ENCODE results near the gene PILRB.
"Not testable (repeated sequence)": the region's sequence is repeated elsewhere in the genome, so short reads cannot be mapped to it uniquely, and the experiment has no call there.

PILRB gene

DNA sequence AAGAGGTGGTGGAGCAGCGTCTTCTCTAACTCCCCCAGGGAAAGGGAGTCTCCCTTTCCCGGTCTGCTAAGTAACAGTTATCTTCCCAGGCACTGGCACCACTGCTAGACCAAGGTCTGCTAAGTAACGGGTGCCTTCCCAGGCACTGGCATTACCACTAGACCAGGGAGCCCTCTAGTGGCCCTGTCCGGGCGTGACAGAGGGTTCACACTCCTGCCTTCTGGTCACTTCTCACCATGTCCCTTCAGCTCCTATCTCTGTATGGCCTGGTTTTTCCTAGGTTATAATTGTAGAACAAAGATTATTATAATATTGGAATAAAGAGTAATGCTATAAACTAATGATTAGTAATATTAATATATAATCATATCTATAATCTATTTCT, 12.6 kb upstream of the PILRB start:
- H3K9ac ChIP-seq (ENCODE audit: low read length); H3K4me1 ChIP-seq (ENCODE audit: control insufficient read depth, insufficient read depth, low read length); H3K4me3 ChIP-seq (ENCODE audit: low read length); H3K27ac ChIP-seq (ENCODE audit: low read depth, low read length); H3K27me3 ChIP-seq (ENCODE audit: control insufficient read depth, insufficient read depth, low read length): not testable (repeated sequence)
- H3K36me3 ChIP-seq (ENCODE audit: control insufficient read depth, insufficient read depth, low read length), result peaks cover 21% of the 10 kb centered on the region

DNA sequence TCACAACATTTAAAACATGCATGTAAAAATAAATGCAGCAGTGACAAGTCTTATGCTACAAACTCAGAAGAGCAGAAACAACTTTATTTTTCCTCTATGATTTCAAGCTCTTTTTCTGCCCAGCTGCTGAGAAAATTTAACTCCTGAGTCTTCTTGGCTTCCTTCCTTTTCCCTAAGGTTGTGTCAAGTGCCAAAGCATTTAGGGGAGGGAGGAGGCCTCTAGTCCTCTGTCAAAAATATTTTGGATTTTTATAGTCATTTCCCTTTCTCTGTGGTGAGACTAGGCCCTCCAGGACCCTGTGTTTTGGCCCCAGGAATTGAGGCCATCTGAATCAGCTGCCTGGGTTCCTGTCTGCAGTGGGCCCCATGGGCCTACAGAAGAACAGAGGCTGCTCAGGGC, 11.0 kb upstream of the PILRB start:
- peaks cover 29% of the 10 kb centered on the region for H3K36me3 ChIP-seq (ENCODE audit: control insufficient read depth, insufficient read depth, low read length)
- no peak overlapping the region for H3K9ac ChIP-seq (ENCODE audit: low read length)

DNA sequence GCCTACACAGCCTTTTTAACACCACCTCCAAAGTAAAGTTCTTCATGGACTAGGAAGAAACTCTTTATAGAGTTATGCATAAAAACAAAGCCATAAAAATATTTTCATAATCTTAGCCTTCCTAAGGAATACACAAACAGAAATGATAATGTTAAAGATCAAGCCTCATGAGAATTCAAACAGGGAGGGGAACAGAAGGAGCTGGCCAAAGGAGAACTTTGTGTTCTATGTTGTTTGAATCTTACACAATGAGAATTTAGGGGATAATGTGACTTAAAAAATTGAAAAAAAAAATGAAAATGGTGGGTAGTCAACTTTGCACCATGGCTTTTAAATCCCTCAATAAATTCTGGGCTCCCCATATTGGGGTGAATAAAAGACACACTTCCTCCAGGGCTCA, 9.1 kb upstream of the PILRB start:
- Histone ChIP-seq H3K9ac (ENCODE audit: low read length) (no peak overlapping the region), H3K27ac (ENCODE audit: low read depth, low read length) (no peak overlapping the region), H3K27me3 (ENCODE audit: control insufficient read depth, insufficient read depth, low read length) (no peaks in the 10 kb centered on the region), H3K36me3 (ENCODE audit: control insufficient read depth, insufficient read depth, low read length) (peaks cover 37% of the 10 kb centered on the region), H3K4me3 (ENCODE audit: low read length) (no peak overlapping the region), H3K4me1 (ENCODE audit: control insufficient read depth, insufficient read depth, low read length) (peaks cover 3% of the 10 kb centered on the region)

More for the DNA sequence above, 11.0 kb upstream of the PILRB start:
- H3K4me3 ChIP-seq (ENCODE audit: low read length), result no peak overlapping the region
- H3K27ac ChIP-seq (ENCODE audit: low read depth, low read length), result no peak overlapping the region
- no peaks in the 10 kb centered on the region for H3K27me3 ChIP-seq (ENCODE audit: control insufficient read depth, insufficient read depth, low read length)
- peaks cover 3% of the 10 kb centered on the region for H3K4me1 ChIP-seq (ENCODE audit: control insufficient read depth, insufficient read depth, low read length)

DNA sequence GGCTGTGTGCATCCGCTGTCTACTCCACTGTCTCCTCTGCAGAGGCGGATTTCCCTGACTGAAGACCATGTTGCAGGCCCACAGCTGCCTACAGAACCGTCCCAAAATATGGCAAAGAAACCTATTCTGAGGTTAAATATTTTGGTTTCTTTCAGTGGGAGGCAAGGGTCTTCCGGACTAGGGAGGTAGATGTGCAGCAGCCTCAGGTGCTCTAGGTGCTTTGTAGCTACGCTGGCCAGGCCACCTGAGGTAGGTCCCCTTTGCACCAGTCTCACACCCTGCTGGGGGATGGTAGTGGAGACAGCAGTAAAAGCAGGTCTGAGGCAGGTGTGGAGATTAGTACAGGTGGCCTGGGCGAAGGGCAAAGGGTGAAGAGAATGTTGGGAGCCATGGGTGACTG, 8.2 kb upstream of the PILRB start:
- Histone ChIP-seq H3K9ac (ENCODE audit: low read length) (no peak overlapping the region), H3K27me3 (ENCODE audit: control insufficient read depth, insufficient read depth, low read length) (no peaks in the 10 kb centered on the region), H3K4me3 (ENCODE audit: low read length) (no peak overlapping the region), H3K27ac (ENCODE audit: low read depth, low read length) (no peak overlapping the region), H3K4me1 (ENCODE audit: control insufficient read depth, insufficient read depth, low read length) (peaks cover 1% of the 10 kb centered on the region), H3K36me3 (ENCODE audit: control insufficient read depth, insufficient read depth, low read length) (peaks cover 39% of the 10 kb centered on the region)

DNA sequence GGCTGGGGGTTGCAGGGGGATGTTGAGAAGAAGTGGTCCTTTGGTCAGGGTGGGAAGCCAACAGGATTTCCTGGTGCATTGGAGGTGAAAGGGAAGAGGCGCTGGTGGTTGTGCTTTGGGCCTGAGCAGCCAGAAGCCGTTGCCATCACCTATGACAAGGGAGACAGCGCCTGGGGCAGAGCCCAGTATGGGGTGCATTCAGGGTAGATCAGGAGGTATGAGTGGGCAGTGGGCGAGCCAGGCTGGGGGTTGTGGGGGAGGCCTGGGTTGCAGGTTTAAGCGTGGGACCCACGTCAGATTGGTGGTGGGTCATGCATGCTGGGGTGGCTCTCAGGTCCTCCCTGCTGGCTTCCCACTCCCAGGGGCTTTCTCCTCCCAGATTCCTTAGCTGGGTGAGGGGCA, 6.3 kb upstream of the PILRB start:
- Histone ChIP-seq H3K36me3 (ENCODE audit: control insufficient read depth, insufficient read depth, low read length) (peaks cover 46% of the 10 kb centered on the region), H3K9ac (ENCODE audit: low read length) (no peak overlapping the region), H3K4me3 (ENCODE audit: low read length) (no peak overlapping the region), H3K27ac (ENCODE audit: low read depth, low read length) (no peak overlapping the region), H3K4me1 (ENCODE audit: control insufficient read depth, insufficient read depth, low read length) (no peaks in the 10 kb centered on the region), H3K27me3 (ENCODE audit: control insufficient read depth, insufficient read depth, low read length) (no peaks in the 10 kb centered on the region)

DNA sequence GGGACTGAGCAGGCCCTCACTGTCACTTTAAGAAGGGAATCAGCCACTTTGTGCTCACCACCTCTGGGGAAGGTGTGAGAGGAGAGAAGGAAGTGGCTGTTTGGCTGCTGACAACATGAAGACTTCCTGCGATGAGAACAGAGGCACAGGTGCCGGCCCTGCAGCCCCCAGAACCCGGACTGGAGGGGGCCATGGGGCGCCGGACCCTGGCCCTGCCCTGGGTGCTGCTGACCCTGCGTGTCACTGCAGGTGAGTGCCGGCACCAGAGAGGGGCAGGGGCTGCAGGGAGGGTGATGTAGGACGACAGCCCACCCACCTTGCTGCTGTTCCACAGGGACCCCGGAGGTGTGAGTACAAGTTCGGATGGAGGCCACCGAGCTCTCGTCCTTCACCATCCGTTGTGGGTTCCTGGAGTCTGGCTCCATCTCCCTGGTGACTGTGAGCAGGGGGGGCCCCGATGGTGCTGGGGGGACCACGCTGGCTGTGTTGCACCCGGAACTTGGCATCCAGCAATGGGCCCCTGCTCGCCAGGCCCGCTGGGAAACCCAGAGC, 5.6 kb upstream of the PILRB start:
- not testable (repeated sequence) for H3K4me1 ChIP-seq (ENCODE audit: control insufficient read depth, insufficient read depth, low read length); H3K4me3 ChIP-seq (ENCODE audit: low read length); H3K27ac ChIP-seq (ENCODE audit: low read depth, low read length); H3K9ac ChIP-seq (ENCODE audit: low read length); H3K27me3 ChIP-seq (ENCODE audit: control insufficient read depth, insufficient read depth, low read length)
- peaks cover 47% of the 10 kb centered on the region for H3K36me3 ChIP-seq (ENCODE audit: control insufficient read depth, insufficient read depth, low read length)

DNA sequence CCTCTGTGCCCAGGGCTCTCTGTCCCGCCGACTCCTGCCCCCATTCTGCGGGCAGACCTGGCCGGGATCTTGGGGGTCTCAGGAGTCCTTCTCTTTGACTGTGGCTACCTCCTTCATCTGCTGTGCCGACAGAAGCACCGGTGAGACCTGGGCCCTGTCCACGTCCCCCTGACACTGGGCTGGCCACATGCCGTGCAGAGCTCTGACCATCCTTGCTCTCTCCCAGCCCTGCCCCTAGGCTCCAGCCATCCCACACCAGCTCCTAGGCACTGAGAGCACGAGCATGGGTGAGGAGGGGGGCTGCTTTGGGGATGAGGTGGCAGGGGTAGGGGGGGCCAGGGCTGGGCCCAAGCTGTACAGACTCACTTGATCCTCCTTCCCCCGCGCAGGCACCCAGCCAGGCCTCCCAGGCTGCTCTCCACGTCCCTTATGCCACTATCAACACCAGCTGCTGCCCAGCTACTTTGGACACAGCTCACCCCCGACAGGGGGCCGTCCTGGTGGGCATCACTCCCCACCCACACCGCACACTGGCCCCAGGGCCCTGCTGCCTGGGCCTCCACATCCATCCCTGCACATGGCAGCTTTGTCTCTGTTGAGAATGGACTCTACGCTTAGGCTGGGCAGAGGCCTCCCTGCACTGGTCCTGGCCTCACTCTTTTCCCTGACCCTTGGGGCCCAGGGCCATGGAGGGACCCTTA, 4.8 kb upstream of the PILRB start:
- H3K9ac ChIP-seq (ENCODE audit: low read length), result no peak overlapping the region
- no peaks in the 10 kb centered on the region for H3K4me1 ChIP-seq (ENCODE audit: control insufficient read depth, insufficient read depth, low read length)
- H3K27me3 ChIP-seq (ENCODE audit: control insufficient read depth, insufficient read depth, low read length), result no peaks in the 10 kb centered on the region
- H3K36me3 ChIP-seq (ENCODE audit: control insufficient read depth, insufficient read depth, low read length), result peaks cover 46% of the 10 kb centered on the region
- H3K27ac ChIP-seq (ENCODE audit: low read depth, low read length), result no peak overlapping the region
- H3K4me3 ChIP-seq (ENCODE audit: low read length), result no peak overlapping the region

DNA sequence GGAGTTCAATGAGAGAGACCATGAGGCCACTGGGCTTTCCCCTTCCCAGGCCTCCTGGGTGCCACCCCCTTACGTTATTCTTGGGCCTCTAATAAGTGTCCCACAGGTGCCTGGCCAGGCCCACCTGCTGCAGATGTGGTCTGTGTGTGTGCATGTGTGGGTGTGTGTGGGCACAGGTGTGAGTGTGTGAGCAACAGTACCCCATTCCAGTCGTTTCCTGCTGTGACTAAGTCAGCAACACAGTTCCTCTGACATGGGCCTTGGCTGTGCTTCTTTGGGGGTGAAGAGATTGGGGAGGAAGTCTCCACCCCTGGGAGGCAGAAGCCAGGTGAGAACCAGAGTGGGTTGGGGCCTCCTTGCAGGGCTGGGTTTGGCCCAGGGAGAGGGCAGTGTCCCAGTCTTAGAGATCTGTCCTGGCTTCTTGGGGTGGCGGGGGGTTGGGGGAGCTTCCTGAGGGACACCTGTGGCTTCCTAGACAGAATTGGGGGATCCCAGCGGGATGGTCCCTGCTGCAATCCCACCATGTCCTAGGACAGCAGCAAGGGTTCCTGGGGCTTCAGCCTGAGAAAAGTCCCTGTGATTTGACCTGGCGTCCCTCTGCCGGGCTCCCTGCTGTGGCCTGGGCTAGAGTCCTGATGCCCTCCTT, 4.1 kb upstream of the PILRB start:
- Histone ChIP-seq H3K9ac (ENCODE audit: low read length) (no peak overlapping the region), H3K27ac (ENCODE audit: low read depth, low read length) (no peak overlapping the region)

DNA sequence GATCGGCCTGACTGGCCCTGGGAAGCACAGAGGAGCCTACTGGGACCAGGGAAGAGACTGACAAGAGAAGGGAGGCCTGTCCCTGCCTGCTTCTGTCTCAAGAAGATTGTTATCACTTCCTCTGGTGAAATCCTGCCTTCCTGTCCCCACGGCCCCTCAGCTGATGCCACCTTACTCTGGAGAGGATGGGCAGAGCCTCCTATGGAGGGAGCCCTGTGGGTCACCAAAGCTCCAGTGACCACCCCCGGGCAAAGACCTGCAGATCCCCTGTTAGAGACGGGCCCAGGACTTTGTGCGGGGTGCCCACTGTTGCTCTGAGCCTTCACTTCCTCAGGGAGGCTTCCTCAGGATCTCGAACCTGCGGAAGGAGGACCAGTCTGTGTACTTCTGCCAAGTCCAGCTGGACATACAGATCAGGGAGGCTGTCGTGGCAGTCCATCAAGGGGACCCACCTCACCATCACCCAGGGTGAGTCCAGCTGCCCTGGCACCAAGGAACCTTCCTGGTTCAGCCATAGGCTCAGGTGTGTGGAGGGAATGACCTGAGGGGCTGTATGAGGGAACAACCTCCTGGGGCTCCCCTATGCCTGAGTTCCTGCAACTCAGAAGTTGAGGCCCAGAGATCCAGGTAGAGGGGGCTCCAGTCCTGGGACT, 1.4 kb upstream of the PILRB start:
- Histone ChIP-seq H3K9ac (ENCODE audit: low read length) (no peak overlapping the region), H3K27me3 (ENCODE audit: control insufficient read depth, insufficient read depth, low read length) (no peaks in the 10 kb centered on the region), H3K4me3 (ENCODE audit: low read length) (no peak overlapping the region), H3K4me1 (ENCODE audit: control insufficient read depth, insufficient read depth, low read length) (no peaks in the 10 kb centered on the region), H3K36me3 (ENCODE audit: control insufficient read depth, insufficient read depth, low read length) (peaks cover 46% of the 10 kb centered on the region), H3K27ac (ENCODE audit: low read depth, low read length) (no peak overlapping the region)

More for the DNA sequence above, 4.1 kb upstream of the PILRB start:
- Histone ChIP-seq H3K36me3 (ENCODE audit: control insufficient read depth, insufficient read depth, low read length) (peaks cover 46% of the 10 kb centered on the region), H3K27me3 (ENCODE audit: control insufficient read depth, insufficient read depth, low read length) (no peaks in the 10 kb centered on the region), H3K4me1 (ENCODE audit: control insufficient read depth, insufficient read depth, low read length) (no peaks in the 10 kb centered on the region), H3K4me3 (ENCODE audit: low read length) (no peak overlapping the region)

DNA sequence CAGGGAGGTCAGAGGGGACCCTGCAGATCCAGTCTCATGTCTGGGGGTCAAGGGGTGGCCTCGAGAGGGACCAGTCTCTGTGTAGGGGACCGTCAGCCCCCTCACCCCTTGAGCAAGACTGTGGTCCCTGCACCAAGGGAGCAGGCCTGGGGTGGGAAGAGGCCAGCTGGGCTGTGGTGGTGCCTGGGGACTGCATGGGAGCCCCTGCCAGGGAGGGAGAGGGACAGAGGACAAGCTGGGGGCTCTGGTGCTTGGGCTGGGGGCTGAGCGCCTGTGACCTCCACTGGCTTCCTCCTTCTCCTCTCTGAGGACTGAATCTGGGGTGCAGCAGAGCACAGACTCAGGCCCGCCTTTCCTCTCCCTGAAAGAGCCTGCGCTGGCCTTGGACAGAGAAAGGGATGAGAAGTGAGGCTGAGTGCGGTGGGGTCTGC, 771 bp upstream of the PILRB start:
- Histone ChIP-seq H3K9ac (ENCODE audit: low read length) (no peak overlapping the region), H3K36me3 (ENCODE audit: control insufficient read depth, insufficient read depth, low read length) (peaks cover 46% of the 10 kb centered on the region), H3K4me3 (ENCODE audit: low read length) (no peak overlapping the region), H3K27me3 (ENCODE audit: control insufficient read depth, insufficient read depth, low read length) (no peaks in the 10 kb centered on the region), H3K4me1 (ENCODE audit: control insufficient read depth, insufficient read depth, low read length) (no peaks in the 10 kb centered on the region), H3K27ac (ENCODE audit: low read depth, low read length) (no peak overlapping the region)

DNA sequence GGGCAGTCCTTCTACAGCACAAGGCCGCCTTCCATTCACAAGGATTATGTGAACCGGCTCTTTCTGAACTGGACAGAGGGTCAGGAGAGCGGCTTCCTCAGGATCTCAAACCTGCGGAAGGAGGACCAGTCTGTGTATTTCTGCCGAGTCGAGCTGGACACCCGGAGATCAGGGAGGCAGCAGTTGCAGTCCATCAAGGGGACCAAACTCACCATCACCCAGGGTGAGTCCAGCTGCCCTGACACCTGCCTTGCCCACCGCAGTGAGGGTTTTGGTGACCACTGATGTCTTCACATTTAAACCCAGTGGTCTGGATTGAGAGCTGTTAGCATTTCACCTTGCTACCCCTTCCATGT, 918 bp downstream of the PILRB start:
- H3K4me1 ChIP-seq (ENCODE audit: control insufficient read depth, insufficient read depth, low read length), result no peaks in the 10 kb centered on the region
- no peak overlapping the region for H3K27ac ChIP-seq (ENCODE audit: low read depth, low read length)
- H3K4me3 ChIP-seq (ENCODE audit: low read length), result no peak overlapping the region
- peaks cover 38% of the 10 kb centered on the region for H3K36me3 ChIP-seq (ENCODE audit: control insufficient read depth, insufficient read depth, low read length)
- H3K27me3 ChIP-seq (ENCODE audit: control insufficient read depth, insufficient read depth, low read length), result no peaks in the 10 kb centered on the region
- H3K9ac ChIP-seq (ENCODE audit: low read length), result no peak overlapping the region

DNA sequence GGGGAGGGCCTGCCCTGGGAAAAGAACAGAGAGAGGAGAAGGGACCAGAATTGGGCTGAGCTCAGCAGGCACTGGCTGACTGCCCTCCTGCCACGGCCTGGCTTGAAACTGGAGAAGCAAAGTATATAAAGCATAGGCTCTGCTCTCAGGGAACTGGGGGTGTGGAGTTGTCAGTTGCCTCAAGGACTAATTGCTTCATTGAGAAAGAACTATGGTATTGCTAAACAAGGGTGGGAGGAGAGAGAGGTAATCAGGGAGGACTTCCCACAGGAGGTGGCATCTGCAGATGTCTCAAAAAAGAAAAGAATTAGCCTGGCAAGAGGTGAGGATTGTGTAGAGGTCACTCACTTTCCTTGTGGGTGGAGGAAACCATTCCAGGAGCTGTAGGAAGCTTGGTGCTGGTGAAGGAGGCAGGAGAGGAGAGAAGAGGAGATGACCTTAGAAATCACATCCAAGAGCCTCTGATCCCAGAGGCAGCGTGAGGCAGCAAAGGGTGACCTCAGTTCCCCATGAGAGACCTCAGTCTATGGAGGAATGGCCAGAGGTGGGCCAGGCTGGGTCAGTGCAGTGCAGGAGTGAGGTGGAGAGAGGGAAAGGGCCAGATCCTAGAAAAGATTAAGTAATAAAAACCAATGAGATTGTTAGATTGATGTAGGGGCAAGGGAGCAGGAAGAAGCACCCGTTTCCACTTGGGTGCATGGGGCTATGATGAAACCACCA, 2.4 kb downstream of the PILRB start:
- H3K4me1 ChIP-seq (ENCODE audit: control insufficient read depth, insufficient read depth, low read length), result no peaks in the 10 kb centered on the region
- no peaks in the 10 kb centered on the region for H3K27me3 ChIP-seq (ENCODE audit: control insufficient read depth, insufficient read depth, low read length)
- no peak overlapping the region for H3K27ac ChIP-seq (ENCODE audit: low read depth, low read length)
- peaks cover 31% of the 10 kb centered on the region for H3K36me3 ChIP-seq (ENCODE audit: control insufficient read depth, insufficient read depth, low read length)
- no peak overlapping the region for H3K4me3 ChIP-seq (ENCODE audit: low read length)
- H3K9ac ChIP-seq (ENCODE audit: low read length), result no peak overlapping the region
